ENCODE measurements around the gene LAMA3.

GRCh38 chr18:23689031-23689615, at the start of gene LAMA3:
- TF ChIP-seq POLR2A (IDR thresholded peaks at IDR 0.05) (peak in 1 of 2 donors; percentile 40), CTCF (IDR thresholded peaks at IDR 0.05) (peak in 1 of 6 experiments; percentile 9)

Data from adrenal gland (tissue), 5 donors.